HG03064 (cell line): ENCODE measurements around the gene CILP2.

Source experiments
- ATAC-seq: cut with Tn5 transposase; IDR thresholded peaks from one replicate; pipeline ENCODE4 v1.9.1; 2021; ENCODE audit warnings: low read depth; ENCODE audit not compliant: unreplicated experiment

The CILP2 gene

DNA sequence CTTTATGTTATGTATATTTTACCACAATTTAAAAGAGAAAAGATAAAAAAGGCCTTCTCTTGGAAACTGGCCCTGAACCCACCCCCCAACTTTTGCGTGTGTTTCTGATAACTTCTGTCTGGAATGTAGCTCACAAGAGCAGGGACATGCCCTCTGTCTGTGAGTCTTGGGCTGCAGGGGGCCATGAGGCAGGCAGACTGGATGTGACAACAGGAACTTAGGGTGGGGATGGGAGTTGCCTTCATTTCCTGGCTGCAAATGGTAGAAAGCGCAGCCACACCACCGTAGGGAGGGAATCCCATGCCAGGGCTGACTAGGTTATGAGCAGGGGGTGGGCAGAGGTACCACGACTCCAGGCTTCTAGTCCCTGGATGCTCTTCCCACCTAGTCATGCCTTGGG is 21.9 kb downstream of the CILP2 start:
- ATAC-seq = no peak

DNA sequence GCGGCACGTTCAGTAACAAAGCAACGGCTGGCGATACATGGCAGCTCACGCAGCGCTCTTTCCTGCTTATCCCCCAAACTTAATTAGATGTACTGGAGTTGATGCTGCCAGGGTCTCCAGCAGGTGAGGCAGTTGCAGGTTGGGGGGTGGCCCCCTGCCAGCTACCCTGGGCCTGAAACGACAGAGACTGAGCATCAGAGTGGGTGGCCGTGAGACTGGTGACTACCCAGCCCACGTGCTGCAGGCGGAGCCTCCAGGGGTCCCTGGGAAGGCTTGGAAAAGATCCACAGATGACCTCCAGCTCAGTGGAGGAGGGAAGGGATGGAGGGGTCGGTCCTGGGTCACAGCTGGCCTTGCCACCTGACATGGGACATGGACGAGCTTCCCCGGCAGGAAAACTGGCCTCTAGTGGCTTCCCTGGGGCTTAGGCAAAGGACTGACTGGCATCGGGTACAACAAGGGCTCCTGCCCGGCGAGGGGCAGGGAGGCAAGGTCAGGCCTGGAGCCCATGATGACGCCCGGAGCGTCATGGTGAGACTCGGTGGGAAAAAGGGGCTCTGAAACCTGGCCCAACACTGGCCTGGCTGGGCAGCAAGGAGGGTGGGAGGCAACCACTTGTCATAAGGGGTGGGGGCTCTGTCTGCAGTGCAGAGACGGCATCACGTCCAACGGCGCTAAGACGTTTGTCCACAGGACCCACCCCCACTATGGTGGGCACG is 24.0 kb downstream of the CILP2 start:
- ATAC-seq = no peak

DNA sequence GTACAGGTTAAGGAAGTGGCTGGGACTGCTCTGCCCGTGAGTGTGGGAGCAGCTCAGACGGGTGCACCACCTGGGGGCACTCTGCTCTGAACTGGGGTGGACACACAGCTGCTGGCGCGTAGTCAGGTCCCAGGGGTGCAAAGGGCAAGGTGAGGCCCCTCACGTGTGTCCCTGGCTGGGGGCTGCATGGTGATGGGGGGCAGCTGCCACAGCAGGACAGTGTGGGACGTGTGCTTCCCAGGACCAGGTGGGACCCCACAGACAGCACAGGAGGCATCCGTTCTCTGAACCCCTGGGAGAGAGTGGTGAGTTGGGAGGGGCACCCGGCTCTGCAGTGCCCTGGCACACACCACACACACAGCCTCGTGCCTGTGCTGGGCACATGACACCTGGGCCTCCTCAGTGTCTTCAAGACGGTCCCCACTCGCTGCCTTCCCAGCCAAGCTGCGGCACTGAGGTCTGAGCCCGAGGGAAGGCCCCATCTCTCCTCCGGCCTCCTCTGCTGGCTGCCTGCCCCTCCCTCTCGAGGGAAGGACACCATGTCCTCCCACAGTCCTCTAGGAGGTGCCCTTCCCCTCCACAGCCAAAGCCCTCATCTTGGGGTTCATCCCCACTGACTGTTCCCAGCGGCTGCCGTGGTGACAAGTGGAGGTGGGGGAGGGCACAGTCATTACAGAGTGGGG is 24.7 kb downstream of the CILP2 start:
- ATAC-seq = no peak

GRCh38 chr19:19563348-19563848 is 25.3 kb downstream of the CILP2 start:
- no peak for ATAC-seq

GRCh38 chr19:19566306-19566705 is 28.2 kb downstream of the CILP2 start:
- no peak for ATAC-seq

DNA sequence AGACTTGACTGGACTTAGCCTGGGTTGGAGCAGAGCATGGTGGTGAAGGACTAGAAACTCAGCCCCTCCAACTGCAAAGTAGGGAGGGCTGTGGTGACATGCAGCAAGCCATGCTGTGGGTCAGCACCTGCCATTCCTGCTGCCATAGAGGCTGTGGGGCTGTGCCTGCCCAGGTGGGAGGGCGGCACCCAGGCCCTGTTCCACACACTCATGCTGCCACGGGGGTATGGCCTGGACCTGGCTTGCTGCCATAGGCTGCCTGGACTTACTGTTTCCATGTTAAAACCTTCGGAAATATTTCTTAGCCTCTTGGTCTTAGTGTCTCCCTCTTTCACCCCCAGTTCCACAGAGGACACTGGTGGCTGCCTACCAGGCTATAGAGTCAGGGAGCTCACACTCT is 29.3 kb downstream of the CILP2 start:
- no peak for ATAC-seq

DNA sequence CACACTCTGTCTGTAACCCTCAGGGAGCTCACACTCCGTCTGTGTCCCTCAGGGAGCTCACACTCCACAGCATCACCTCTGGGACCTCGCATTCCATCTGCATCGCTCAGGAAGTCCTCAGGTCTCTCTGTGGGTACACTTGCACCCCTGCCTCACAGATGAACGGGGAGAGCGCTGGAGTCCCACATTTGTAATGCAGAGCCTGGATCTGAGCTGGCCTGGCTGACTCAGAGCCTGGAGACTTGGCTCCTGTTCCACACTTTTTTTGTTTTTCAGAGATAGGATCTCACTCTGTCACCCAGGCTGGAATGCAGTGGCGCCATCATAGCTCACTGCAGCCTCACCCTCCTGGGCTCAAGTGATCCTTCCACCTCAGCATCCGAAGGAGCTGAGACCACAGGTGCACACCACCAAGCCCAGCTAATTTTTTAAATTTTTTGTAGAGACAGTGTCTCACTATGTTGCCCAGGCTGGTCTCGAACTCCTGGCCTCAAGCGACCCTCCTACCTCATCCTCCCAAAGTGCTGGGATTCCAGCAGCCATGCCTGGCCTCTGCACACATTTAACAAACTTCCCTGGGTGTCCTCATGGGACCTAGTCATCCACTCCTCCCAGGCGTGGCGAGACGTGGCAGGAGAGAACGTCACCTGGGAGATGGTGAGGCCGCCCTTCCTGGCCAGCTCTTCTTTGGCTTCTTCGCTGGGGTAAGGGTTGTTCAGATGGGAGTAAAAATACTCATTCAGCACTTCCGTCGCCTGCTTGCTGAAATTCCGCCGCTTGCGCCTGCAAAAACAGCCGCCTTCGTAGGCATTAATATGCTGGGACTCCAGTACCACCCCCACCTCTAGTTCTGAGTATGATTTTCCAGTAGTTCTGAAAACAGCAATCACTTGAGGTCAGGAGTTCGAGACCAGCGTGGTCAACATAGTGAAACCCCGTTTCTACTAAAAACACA is 31.0 kb downstream of the CILP2 start:
- no peak for ATAC-seq

- ATAC-seq = no peak
These were observed 32.5 kb downstream of the CILP2 start for GRCh38 chr19:19570571-19570970.

- ATAC-seq = no peak
These were observed 33.2 kb downstream of the CILP2 start for GRCh38 chr19:19571071-19571786.

DNA sequence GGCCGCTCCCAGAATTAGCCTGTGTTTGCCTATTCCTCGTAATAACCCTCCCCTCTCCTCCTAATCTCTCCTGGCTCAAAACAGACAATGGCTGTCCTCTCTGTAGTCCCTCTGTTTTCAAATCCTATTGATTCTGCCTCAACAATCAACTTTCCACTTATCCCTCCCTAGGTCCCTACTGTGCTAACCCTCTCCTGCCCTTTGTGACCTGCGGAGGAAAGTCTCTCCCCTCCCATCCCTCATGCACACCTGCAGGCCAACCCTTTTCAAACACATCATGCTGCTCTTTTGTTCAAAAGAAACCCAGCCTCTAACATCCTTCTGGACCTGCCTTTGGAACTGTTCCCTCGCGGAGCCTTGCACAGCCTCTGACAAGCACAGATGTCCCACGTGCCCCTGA is 37.3 kb downstream of the CILP2 start:
- no peak for ATAC-seq

DNA sequence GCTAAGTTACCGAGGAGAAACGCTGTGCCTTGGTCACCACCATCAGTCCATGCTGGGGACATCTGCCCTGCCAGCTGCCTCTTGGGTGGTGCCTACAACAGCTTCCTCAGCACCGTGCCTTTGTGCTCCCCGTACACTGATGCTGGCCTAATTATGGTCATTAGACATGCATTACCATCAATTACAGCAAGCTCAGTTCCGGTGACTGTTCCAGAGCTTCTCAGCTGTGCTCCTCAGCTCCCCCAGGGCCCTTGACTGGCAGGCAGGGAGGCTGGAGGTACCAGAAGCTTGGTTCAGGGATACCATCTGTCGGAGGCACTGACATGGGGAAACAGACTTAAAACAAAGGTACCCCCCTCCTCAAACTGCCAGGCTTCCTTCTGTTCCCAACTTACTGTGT is 40.2 kb downstream of the CILP2 start:
- no peak for ATAC-seq

DNA sequence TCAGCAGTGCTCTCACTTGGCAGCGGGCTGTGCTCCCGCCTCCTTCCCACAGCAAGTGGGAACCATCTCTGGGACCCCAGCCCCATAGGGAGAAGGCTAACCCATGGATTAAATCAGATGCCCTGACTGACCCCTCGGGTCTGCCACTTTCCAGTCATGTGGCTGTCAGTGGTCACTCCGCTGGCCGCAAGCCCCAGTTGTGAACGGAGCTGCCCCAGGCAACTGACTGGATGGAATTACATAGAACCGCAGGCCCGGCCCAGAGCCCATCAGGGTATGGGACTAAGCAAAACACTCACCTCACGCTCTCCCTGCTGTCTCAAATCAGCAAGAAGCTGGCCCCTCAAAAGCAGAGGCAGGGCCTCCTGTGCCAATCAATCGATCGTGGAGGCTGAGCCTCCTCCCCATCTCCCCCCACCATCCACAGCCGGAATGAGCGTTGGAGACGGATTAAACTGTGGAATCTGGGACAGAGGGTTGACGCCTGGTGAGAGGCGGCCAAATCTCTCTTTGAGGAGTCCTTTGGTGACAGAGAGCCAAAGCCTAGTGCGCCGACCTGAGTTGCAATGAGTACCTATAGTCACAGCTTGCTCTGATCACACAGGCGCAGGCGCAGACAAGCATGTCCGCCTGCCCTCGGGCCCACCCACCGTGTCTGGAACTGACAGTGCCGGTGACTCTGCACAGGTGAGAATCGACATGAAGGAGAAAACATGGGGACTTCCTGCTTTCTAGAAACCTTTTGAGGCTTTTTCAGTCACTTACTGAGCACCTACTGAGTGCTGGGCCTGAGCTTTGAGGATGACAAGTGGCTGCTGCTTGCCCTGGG is 41.7 kb downstream of the CILP2 start:
- no peak for ATAC-seq

GRCh38 chr19:19580418-19580817 is 42.4 kb downstream of the CILP2 start:
- no peak for ATAC-seq

GRCh38 chr19:19581391-19581790 is 43.3 kb downstream of the CILP2 start:
- no peak for ATAC-seq

DNA sequence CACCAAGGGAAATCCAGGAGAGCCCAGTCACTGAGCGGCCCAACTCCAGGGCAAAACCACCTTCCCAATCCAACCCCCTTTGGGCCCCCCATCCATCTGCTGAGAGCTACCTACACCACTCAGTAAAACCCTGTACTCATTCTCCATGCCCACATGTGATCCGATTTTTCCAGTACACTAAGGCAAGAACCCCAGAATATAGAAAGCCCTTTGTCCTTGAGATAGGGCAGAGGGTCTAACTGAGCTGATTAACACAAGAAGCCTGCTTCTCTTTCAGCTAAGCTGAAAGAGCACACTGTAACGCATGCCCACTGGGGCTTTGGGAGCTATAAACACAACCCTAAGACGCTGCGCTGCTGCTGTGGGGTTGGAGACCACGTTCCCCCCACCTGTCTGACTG is 44.4 kb downstream of the CILP2 start:
- no peak for ATAC-seq

DNA sequence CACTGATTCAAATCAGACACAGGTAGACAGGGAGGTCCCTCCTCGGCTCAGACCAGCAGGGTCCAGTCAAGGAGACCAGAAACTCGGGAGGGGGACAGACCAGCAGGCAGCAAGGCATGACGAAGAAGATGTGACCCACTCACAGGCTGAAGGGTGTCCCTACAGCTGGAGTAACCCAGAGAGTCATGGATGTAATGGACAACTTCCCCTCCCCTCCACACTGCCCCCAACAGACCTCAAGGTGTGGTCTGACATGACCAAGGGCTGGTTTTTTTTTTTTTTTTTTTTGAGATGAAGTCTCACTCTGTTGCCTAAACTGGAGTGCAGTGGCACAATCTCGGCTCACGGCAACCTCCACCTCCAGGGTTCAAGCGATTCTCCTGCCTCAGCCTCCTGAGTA is 46.3 kb downstream of the CILP2 start:
- ATAC-seq = no peak

DNA sequence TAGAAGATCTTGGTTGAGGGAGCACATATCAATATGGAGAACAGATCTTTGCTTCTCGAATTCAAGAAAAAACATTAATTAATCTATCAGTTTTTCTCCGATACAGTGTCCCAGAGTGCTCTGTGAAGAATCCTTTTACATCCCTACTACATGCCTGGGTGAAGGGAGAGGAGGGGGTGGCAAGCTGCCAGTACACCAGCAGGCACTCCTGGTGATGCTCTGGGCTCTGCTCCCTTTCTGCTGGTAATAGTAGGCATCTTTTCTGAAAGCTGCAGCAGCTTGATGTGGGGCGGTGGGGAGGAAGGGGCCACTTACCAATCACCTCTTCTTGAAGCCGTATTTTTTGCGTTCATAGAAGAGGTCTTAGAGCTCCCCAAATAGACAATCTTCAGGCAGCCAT is 49.7 kb downstream of the CILP2 start:
- no peak for ATAC-seq

- no peak for ATAC-seq
These were observed 50.5 kb downstream of the CILP2 start for GRCh38 chr19:19588546-19588945.

DNA sequence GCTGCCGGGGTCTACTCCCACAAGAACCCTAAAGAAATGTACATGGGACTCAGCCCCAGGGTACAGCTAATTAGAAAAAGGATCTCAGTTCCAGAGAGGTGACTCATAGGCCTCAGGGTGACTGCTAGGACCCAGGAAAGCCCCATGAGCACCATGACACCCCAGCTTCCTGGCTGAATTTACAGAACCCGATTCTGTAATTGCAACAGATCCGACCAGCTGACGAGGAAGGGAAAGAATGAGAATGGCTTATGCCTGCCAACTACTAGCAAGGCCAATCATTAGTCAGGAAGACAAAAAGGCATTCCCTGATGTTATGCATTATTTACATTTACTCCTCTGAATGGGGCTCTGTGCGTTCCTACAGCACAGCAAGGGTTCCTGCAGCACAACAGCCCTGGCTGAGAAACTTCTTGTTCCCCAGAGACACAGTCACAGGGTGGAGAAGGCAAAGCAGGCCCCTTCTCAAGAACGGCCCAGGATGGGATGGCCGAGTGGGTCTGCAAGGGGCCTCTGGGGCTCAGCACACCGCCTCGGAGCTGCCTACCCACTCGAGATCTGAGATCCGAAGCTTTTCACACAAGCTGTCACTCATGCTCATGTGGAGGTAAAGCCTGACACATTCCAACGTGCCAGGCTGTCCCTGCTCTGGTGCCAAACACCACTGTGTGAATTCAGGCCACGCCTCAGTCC is 53.2 kb downstream of the CILP2 start:
- ATAC-seq = no peak
